PC-3 (cell line): ENCODE data around the gene TCF20. TPM values are rescaled to one million over a fixed set of nuclear protein-coding genes. Genes with fewer than 3 reads are reported as not detected.

Experiments used
- ATAC-seq: fragments of 200-7000 bp; cut with Tn5 transposase; 2 replicates; pipeline ENCODE4 v1.9.1; 2020; ENCODE audit warnings: mild to moderate bottlenecking, moderate library complexity
- BruUV-seq: library from RNA; stranded (reverse); fragments of 400-500 nt; replicated peaks from 2 replicates; lab custom pipeline; 2021; lab: Mats Ljungman, UMichigan
- CTCF ChIA-PET: fragments of 300-600 bp; sonication (Branson Sonifier 250); formaldehyde crosslinking; loops from one replicate; lab custom pipeline; 2022; ENCODE audit warnings: antibody characterized with exemption; lab: Charles Lee
- POLR2A ChIA-PET: fragments of 300-600 bp; sonication (Branson Sonifier 250); formaldehyde crosslinking; loops from one replicate; lab custom pipeline; 2022; ENCODE audit warnings: antibody characterized with exemption; ENCODE audit not compliant: unreplicated experiment; lab: Charles Lee
- DNase-seq: peaks from one replicate; pipeline ENCODE4 v3.0.0-alpha.2; 2015
- H2AFZ ChIP-seq: fragments of 300-600 bp; sonication (generic); 2 replicates; pipeline ENCODE4 v1.6.0; 2016; ENCODE audit warnings: antibody characterized with exemption, low read length
- H3F3A ChIP-seq: fragments of 300-600 bp; sonication (generic); one replicate; pipeline ENCODE4 v1.6.0; 2017; ENCODE audit warnings: antibody characterized with exemption, low read length, control low read depth, mild to moderate bottlenecking; ENCODE audit not compliant: unreplicated experiment
- H3K27ac ChIP-seq: fragments of 300-600 bp; sonication (generic); 2 replicates; pipeline ENCODE4 v1.5.1; 2016; ENCODE audit warnings: mild to moderate bottlenecking, low read length
- H3K27me3 ChIP-seq: fragments of 300-600 bp; sonication (generic); 2 replicates; pipeline ENCODE4 v1.6.1; 2016; ENCODE audit warnings: low read length, mixed read lengths
- H3K36me3 ChIP-seq: fragments of 300-600 bp; sonication (generic); 2 replicates; pipeline ENCODE4 v1.6.1; 2016; ENCODE audit warnings: low read depth, mixed run types, low read length, mixed read lengths
- H3K4me1 ChIP-seq: fragments of 300-600 bp; sonication (generic); 2 replicates; pipeline ENCODE4 v1.5.1; 2016; ENCODE audit warnings: low read length; ENCODE audit not compliant: insufficient read depth
- H3K4me2 ChIP-seq: fragments of 300-600 bp; sonication (generic); 2 replicates; pipeline ENCODE4 v1.6.0; 2016; ENCODE audit warnings: low read length
- H3K4me3 ChIP-seq: fragments of 300-600 bp; sonication (generic); 2 replicates; pipeline ENCODE4 v1.5.1; 2016; ENCODE audit warnings: mild to moderate bottlenecking, low read length, mixed read lengths
- H3K79me2 ChIP-seq: fragments of 300-600 bp; sonication (generic); 2 replicates; pipeline ENCODE4 v1.6.1; 2017; ENCODE audit warnings: low read length, mixed read lengths
- H3K9ac ChIP-seq: fragments of 300-600 bp; sonication (generic); 2 replicates; pipeline ENCODE4 v1.6.0; 2016; ENCODE audit warnings: mild to moderate bottlenecking, low read length
- H3K9me2 ChIP-seq: fragments of 300-600 bp; sonication (generic); replicated peaks from 2 replicates; pipeline ENCODE4 v1.6.1; 2016; ENCODE audit warnings: mixed run types, low read length, mixed read lengths
- H3K9me3 ChIP-seq: fragments of 300-600 bp; sonication (generic); 2 replicates; pipeline ENCODE4 v1.6.1; 2016; ENCODE audit warnings: low read length, mixed read lengths
- H4K20me1 ChIP-seq: fragments of 300-600 bp; sonication (generic); 2 replicates; pipeline ENCODE4 v1.6.1; 2016; ENCODE audit warnings: low read length, mixed read lengths
- CTCF ChIP-seq: fragments of 300-600 bp; sonication (generic); conservative IDR thresholded peaks from 2 replicates; pipeline ENCODE4 v1.5.1; 2017; ENCODE audit warnings: antibody characterized with exemption, low read depth, mild to moderate bottlenecking, low read length
- EZH2 ChIP-seq: fragments of 300-600 bp; sonication (generic); IDR thresholded peaks from one replicate; pipeline ENCODE4 v1.6.1; 2017; ENCODE audit warnings: antibody characterized with exemption, mild to moderate bottlenecking, low read length; ENCODE audit not compliant: unreplicated experiment
- EZH2phosphoT487 ChIP-seq: fragments of 300-600 bp; sonication (generic); IDR thresholded peaks from 2 replicates; pipeline ENCODE4 v1.6.1; 2018; ENCODE audit warnings: mild to moderate bottlenecking, antibody characterized with exemption, low read length, borderline replicate concordance
- intact Hi-C: fragments of 100-400 bp; cut with micrococcal nuclease; formaldehyde crosslinking; loops from 2 replicates; pipeline ENCODE4 v1.9.0; 2023
- total RNA-seq: library from RNA; depleted of rRNA; stranded (reverse); fragments of >200 nt; gene quantifications from 2 replicates; pipeline ENCODE4 v1.2.3, GENCODE V29; 2014

The TCF20 gene
- total RNA-seq, 1 experiment from 2014 or later, result 36.0 TPM

DNA sequence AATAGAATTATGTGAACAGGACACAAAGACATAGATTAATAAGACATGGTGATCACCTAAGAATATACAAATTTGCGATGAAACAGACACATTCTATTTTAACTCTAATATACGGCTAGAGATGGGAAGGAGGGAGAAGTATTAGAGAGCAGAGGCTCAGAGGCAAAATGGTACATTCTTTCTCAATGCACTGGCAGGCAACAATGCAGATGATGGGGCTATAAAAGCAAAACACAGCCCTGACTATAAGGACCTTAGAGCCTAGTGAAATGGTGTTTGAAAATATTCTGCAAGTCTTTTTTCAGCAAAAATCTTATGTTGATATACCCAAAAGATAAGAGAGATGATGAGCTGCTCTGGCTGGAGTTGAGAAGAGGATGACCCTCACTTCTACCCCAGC, 13.1 kb downstream of the TCF20 start:
- peaks cover 17% of the 10 kb centered on the region; the same call in 1 of the 2 replicates for H4K20me1 ChIP-seq
- no peaks in the 10 kb centered on the region for H3F3A ChIP-seq
- H2AFZ ChIP-seq, result no peak overlapping the region
- H3K27ac ChIP-seq, result no peak overlapping the region
- no peak for DNase-seq
- no peaks in the 10 kb centered on the region for H3K9me3 ChIP-seq
- BruUV-seq, result no TSS peak
- H3K9me2 ChIP-seq, result no peaks in the 10 kb centered on the region
- ChIA-PET CTCF (no interaction called here), POLR2A (no interaction called here)
- H3K9ac ChIP-seq, result no peak overlapping the region
- no peaks in the 10 kb centered on the region for H3K4me1 ChIP-seq
- intact Hi-C loops, result no loop called here
- H3K4me3 ChIP-seq, result no peak overlapping the region
- H3K79me2 ChIP-seq, result peaks cover 95% of the 10 kb centered on the region
- no peaks in the 10 kb centered on the region for H3K27me3 ChIP-seq
- no peak for TF ChIP-seq EZH2phosphoT487
- TF ChIP-seq EZH2, result no peak
- TF ChIP-seq CTCF, result no peak
- no peak for ATAC-seq
- no peaks in the 10 kb centered on the region for H3K36me3 ChIP-seq
- no peak overlapping the region for H3K4me2 ChIP-seq

DNA sequence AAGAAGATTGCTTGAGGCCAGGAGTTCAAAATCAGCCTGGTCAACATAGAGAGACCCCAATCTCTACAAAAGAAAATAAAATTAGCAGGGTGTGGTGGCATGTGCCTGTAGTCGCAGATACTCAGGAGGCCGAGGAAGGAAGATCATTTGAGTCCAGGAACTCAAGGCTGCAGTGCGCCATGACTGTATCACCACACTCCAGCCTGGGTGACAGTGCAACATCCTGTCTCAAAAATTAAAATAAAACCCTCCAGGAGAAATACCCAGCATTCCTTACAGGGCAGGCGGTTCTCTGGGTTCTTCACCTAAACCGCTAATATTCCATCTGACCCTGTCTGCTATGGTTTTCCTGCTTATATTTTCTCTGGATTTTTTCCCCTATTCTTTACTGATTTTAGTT, 13.5 kb downstream of the TCF20 start:
- no peaks in the 10 kb centered on the region for H3K36me3 ChIP-seq
- H2AFZ ChIP-seq, result no peak overlapping the region
- no peaks in the 10 kb centered on the region for H3K9me3 ChIP-seq
- H3K79me2 ChIP-seq, result peaks cover 94% of the 10 kb centered on the region
- no peaks in the 10 kb centered on the region for H3F3A ChIP-seq
- no peak overlapping the region for H3K4me2 ChIP-seq
- BruUV-seq, result no TSS peak
- H3K27me3 ChIP-seq, result no peaks in the 10 kb centered on the region
- TF ChIP-seq EZH2, result no peak
- no peak for TF ChIP-seq EZH2phosphoT487
- no peak for TF ChIP-seq CTCF
- no peaks in the 10 kb centered on the region for H3K9me2 ChIP-seq
- no peak overlapping the region for H3K4me3 ChIP-seq
- intact Hi-C loops, result no loop called here
- no peaks in the 10 kb centered on the region for H3K4me1 ChIP-seq
- CTCF ChIA-PET, result no interaction called here
- ATAC-seq (no peak), DNase-seq (no peak)
- peaks cover 12% of the 10 kb centered on the region; the same call in 1 of the 2 replicates for H4K20me1 ChIP-seq
- H3K9ac ChIP-seq, result no peak overlapping the region
- H3K27ac ChIP-seq, result no peak overlapping the region
- POLR2A ChIA-PET, result no interaction called here

DNA sequence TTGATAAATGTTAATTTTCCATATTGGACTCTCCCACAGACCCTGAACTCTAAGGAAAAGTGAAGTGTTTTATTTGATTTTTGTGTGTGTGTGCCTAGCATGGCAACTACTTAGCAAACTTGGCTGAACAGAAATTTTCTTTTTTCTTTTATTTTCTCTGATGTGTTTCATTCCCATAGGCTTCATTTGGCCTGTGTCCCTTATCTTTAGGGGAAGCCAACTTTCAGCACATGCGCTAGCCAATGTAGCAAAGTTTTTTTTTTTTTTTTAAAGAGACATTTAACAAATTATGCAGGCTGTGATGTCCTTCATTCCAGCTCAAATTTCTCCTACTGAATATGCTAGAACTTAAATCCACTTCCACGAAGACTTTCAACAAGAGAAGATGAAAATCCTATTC, 14.2 kb downstream of the TCF20 start:
- DNase-seq (no peak), ATAC-seq (no peak)
- Histone ChIP-seq H3K9me2 (no peaks in the 10 kb centered on the region), H3K9ac (no peak overlapping the region), H3K9me3 (no peaks in the 10 kb centered on the region), H3K4me2 (no peak overlapping the region), H3K27ac (no peak overlapping the region), H3F3A (no peaks in the 10 kb centered on the region), H3K36me3 (no peaks in the 10 kb centered on the region), H3K27me3 (no peaks in the 10 kb centered on the region), H3K4me1 (no peaks in the 10 kb centered on the region), H2AFZ (no peak overlapping the region), H3K4me3 (no peak overlapping the region), H4K20me1 (peaks cover 12% of the 10 kb centered on the region; the same call in 1 of the 2 replicates), H3K79me2 (peaks cover 88% of the 10 kb centered on the region)
- TF ChIP-seq EZH2 (no peak), EZH2phosphoT487 (no peak), CTCF (no peak)
- intact Hi-C loops, result no loop called here
- BruUV-seq, result no TSS peak
- CTCF ChIA-PET, result no interaction called here
- POLR2A ChIA-PET, result no interaction called here
